ENCODE measurements around the gene MTERF2. TPM values are rescaled to one million over a fixed set of nuclear protein-coding genes. Genes with fewer than 3 reads are reported as not detected.
A peak's percentile ranks its signal among the peaks of the same experiment; 100 is the strongest.

MTERF2 gene
- total RNA-seq, 1 experiment from 2014 or later, result 10.9 TPM

DNA sequence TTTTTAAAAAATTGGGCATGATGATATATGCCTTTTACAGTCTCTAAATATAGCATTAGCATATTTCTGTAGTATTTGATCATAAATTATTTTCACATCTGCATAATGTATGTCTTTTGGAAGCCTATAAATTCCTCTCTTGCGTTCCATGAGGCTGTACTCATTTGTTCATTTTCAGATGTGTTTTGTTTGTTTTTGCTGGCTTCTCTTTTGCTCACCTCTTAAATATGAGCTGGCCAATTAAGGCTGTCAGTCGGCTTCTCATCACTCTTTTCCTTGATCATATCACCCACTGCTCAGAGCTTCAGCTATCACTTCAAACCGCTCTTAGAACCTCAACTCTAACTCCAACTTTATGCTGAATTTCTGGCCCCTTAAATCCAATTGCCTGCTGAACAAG lies 24.7 kb downstream of the MTERF2 start:
- TF ChIP-seq, protein P1, sequence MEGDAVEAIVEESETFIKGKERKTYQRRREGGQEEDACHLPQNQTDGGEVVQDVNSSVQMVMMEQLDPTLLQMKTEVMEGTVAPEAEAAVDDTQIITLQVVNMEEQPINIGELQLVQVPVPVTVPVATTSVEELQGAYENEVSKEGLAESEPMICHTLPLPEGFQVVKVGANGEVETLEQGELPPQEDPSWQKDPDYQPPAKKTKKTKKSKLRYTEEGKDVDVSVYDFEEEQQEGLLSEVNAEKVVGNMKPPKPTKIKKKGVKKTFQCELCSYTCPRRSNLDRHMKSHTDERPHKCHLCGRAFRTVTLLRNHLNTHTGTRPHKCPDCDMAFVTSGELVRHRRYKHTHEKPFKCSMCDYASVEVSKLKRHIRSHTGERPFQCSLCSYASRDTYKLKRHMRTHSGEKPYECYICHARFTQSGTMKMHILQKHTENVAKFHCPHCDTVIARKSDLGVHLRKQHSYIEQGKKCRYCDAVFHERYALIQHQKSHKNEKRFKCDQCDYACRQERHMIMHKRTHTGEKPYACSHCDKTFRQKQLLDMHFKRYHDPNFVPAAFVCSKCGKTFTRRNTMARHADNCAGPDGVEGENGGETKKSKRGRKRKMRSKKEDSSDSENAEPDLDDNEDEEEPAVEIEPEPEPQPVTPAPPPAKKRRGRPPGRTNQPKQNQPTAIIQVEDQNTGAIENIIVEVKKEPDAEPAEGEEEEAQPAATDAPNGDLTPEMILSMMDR (IDR thresholded peaks at IDR 0.05), result no peak
- no peak for TF ChIP-seq REST (IDR thresholded peaks at IDR 0.05; ENCODE audit: insufficient read depth in 1 of 2, low read depth in 2 of 2, low read length in 1 of 2)
- no peak for TF ChIP-seq POLR2AphosphoS5 (IDR thresholded peaks at IDR 0.05; ENCODE audit: low read depth, low read length)
- no peak for TF ChIP-seq SIN3A (IDR thresholded peaks at IDR 0.05; ENCODE audit: borderline replicate concordance, insufficient read depth, low read depth, low read length)
- TF ChIP-seq TCF7L2 (IDR thresholded peaks at IDR 0.05; ENCODE audit: low read depth, low read length), result no peak
- intact Hi-C loops (cut with micrococcal nuclease; ENCODE audit: unreplicated experiment), result no loop called here
- Histone ChIP-seq H3K36me3 (ENCODE audit: control insufficient read depth, insufficient read depth, low read length) (no peaks in the 10 kb centered on the region; the same call in 1 of the 2 replicates), H3K27ac (ENCODE audit: low read length) (no peak overlapping the region), H3K4me1 (ENCODE audit: control insufficient read depth, insufficient read depth, low read length) (peaks cover 13% of the 10 kb centered on the region; the same call in 1 of the 2 replicates), H3K4me3 (ENCODE audit: low read depth in 2 of 2, low read length in 2 of 2) (no peak overlapping the region), H3K9me3 (ENCODE audit: control insufficient read depth, insufficient read depth, low read depth, low read length) (no peaks in the 10 kb centered on the region), H3K27me3 (ENCODE audit: control insufficient read depth, insufficient read depth, low read length) (no peaks in the 10 kb centered on the region)
- ChIA-PET POLR2A (no interaction called here), CTCF (no interaction called here)
- in situ Hi-C loops (cut with HindIII; ENCODE audit: low pct_unique_long_range_greater_than_20kb, low sequenced_read_pairs), result no loop called here
- no TSS peak for BruUV-seq (replicated peaks)
- no peak for ATAC-seq
- DNase-seq (ENCODE audit: low read depth, low spot score), result no peak

GRCh38 chr12:106960443-106960842 lies 26.5 kb downstream of the MTERF2 start:
- in situ Hi-C loops (cut with HindIII; ENCODE audit: low pct_unique_long_range_greater_than_20kb, low sequenced_read_pairs) (no loop called here), intact Hi-C loops (cut with micrococcal nuclease; ENCODE audit: unreplicated experiment) (no loop called here)
- Histone ChIP-seq H3K4me1 (ENCODE audit: control insufficient read depth, insufficient read depth, low read length) (peaks cover 13% of the 10 kb centered on the region; the same call in 1 of the 2 replicates), H3K9me3 (ENCODE audit: control insufficient read depth, insufficient read depth, low read depth, low read length) (no peaks in the 10 kb centered on the region), H3K27me3 (ENCODE audit: control insufficient read depth, insufficient read depth, low read length) (no peaks in the 10 kb centered on the region), H3K4me3 (ENCODE audit: low read depth in 2 of 2, low read length in 2 of 2) (no peak overlapping the region), H3K36me3 (ENCODE audit: control insufficient read depth, insufficient read depth, low read length) (no peaks in the 10 kb centered on the region; the same call in none of the 2 replicates), H3K27ac (ENCODE audit: low read length) (no peak overlapping the region)
- no peak for ATAC-seq
- no peak for DNase-seq (ENCODE audit: low read depth, low spot score)
- no peak for TF ChIP-seq TCF7L2 (IDR thresholded peaks at IDR 0.05; ENCODE audit: low read depth, low read length)
- no TSS peak for BruUV-seq (replicated peaks)
- ChIA-PET CTCF (no interaction called here), POLR2A (no interaction called here)

GRCh38 chr12:106957583-106957982 lies 29.4 kb downstream of the MTERF2 start:
- H3K4me1 ChIP-seq (ENCODE audit: control insufficient read depth, insufficient read depth, low read length), result peaks cover 26% of the 10 kb centered on the region; the same call in 1 of the 2 replicates
- H3K36me3 ChIP-seq (ENCODE audit: control insufficient read depth, insufficient read depth, low read length), result no peaks in the 10 kb centered on the region; the same call in none of the 2 replicates
- ATAC-seq (no peak), DNase-seq (ENCODE audit: low read depth, low spot score) (no peak)
- H3K9me3 ChIP-seq (ENCODE audit: control insufficient read depth, insufficient read depth, low read depth, low read length), result no peaks in the 10 kb centered on the region
- no TSS peak for BruUV-seq (replicated peaks)
- peak overlapping the region; percentile 64 to 84; a peak in 3 of 4 replicates for H3K4me3 ChIP-seq (ENCODE audit: low read depth in 2 of 2, low read length in 2 of 2)
- in situ Hi-C loops (cut with HindIII; ENCODE audit: low pct_unique_long_range_greater_than_20kb, low sequenced_read_pairs) (no loop called here), intact Hi-C loops (cut with micrococcal nuclease; ENCODE audit: unreplicated experiment) (no loop called here)
- no peaks in the 10 kb centered on the region for H3K27me3 ChIP-seq (ENCODE audit: control insufficient read depth, insufficient read depth, low read length)
- TF ChIP-seq POLR2AphosphoS5 (IDR thresholded peaks at IDR 0.05; ENCODE audit: low read depth, low read length) (no peak), TCF7L2 (IDR thresholded peaks at IDR 0.05; ENCODE audit: low read depth, low read length) (no peak), SIN3A (IDR thresholded peaks at IDR 0.05; ENCODE audit: borderline replicate concordance, insufficient read depth, low read depth, low read length) (no peak), REST (IDR thresholded peaks at IDR 0.05; ENCODE audit: insufficient read depth in 1 of 2, low read depth in 2 of 2, low read length in 1 of 2) (no peak)
- TF ChIP-seq, protein P1 (IDR thresholded peaks at IDR 0.05), result no peak
- H3K27ac ChIP-seq (ENCODE audit: low read length), result peak overlapping the region; percentile 82
- ChIA-PET POLR2A (no interaction called here), CTCF (no interaction called here)
